NK-92 treated with Interleukin-12 subunit alpha and Interleukin-12 subunit beta, amount 100 ng/mL, for 24 hours (cell line): ENCODE results near the gene PDIA4.

ENCODE experiments used
- DNase-seq: peaks from one replicate; lab custom pipeline; 2025; lab: John Stamatoyannopoulos, UW

Gene PDIA4

GRCh38 chr7:148967602-148968001 is 60.7 kb downstream of the PDIA4 start:
- no peak for DNase-seq

GRCh38 chr7:148967032-148967372 is 61.3 kb downstream of the PDIA4 start:
- no peak for DNase-seq

GRCh38 chr7:148964483-148965267 is 63.6 kb downstream of the PDIA4 start:
- DNase-seq, result no peak

- no peak for DNase-seq
These were observed 64.5 kb downstream of the PDIA4 start for GRCh38 chr7:148963583-148964482.

- peak; percentile 51 for DNase-seq
These were observed 65.3 kb downstream of the PDIA4 start for GRCh38 chr7:148962823-148963582.

GRCh38 chr7:148962440-148962822 is 65.9 kb downstream of the PDIA4 start:
- no peak for DNase-seq

- DNase-seq, result no peak
These were observed 68.6 kb downstream of the PDIA4 start for GRCh38 chr7:148959726-148960125.

GRCh38 chr7:148958061-148958460 is 70.2 kb downstream of the PDIA4 start:
- no peak for DNase-seq

- DNase-seq, result no peak
These were observed 73.5 kb downstream of the PDIA4 start for GRCh38 chr7:148954766-148955165.

GRCh38 chr7:148953676-148954075 is 74.6 kb downstream of the PDIA4 start:
- DNase-seq, result no peak
